ENCODE measurements around the gene VASH1.

The VASH1 gene

DNA sequence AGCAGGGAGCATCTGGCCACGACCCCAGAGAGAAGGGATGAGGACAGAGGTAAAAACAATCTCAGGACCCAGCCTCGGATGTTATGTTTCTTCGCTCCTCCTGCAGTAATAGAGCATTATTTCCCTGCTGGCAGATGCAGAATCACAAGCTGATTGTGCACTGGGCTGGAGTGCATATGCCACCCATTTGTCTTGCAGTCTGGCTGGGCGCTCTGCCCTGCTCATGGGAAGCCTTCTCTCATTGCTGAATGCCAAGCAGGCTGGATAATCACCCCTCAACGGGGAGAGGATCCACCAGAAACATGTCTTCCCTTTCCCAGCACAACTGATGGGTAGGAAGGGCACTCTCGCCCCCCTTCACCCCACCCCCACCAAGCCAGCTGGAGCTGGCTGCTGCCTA lies 8.5 kb upstream of the VASH1 start:
- DNase-seq, result no peak

DNA sequence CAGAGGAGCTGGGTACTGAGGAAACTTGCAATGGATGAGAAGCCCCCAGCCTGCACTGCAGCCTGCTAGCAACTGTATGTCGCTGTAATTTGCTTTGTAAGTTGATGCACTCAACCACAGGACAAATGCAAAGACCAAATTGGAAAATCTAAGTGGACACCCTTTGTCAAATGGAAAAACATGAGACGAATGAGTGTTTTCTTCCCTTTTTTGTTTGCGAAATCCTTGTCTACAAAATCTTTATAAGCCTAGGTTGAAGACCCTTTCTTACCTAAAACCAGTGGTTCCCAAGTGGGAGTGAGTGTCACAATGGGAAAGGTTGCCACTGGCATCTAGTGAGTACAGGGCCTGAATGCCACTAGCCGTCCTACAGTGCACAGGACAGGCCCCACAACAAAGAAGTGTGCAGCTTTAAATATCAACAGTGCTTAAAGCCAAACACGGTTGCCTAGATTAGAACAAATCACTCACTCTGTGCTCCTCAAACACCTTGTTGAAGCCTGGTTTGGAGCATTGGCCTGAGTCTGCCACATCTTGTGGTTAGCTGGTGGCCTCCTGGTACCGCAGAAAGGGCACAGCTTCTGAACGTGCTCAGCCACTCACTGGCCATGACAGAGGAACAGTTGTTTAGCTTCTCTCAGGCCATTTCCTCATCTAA lies 7.6 kb upstream of the VASH1 start:
- DNase-seq, result no peak

GRCh38 chr14:76754586-76754985 lies 6.7 kb upstream of the VASH1 start:
- DNase-seq, result no peak

DNA sequence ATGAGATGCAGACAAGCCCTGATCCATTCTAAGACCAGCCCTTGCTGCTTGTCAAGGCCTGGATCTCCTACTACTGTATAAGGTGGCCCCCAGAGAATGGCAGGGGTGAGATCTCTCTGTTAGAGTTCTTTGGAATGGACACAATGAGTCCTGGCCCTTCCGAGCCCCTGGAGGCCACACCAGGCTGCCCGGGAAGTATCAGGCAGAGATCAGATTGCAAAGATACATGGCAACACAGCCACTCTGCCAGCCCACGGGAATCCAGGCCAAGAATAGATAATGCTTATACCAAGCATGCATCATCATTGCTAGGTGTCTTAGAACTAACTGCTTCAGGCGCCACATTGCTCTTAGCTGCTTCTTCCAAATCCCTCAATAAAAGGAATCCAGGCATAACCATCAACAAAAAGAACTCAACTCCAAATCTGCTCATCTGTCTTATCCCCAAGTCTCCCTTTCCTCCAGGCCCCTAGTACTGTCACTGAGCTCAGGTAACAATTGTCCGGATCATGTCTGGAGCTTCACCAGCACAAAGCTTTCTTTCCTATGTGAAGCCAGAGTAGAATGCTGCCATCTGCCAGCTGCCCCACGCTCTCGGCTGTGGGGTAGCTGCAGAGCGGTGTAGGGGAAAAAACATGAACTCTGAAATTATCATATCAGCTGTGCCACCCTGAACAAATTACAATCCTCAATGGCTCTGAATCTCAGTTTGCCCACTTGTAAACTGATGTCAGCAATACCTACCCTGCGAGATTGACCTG lies 5.5 kb upstream of the VASH1 start:
- DNase-seq, result no peak

GRCh38 chr14:76756371-76756750 lies 4.9 kb upstream of the VASH1 start:
- no peak for DNase-seq

GRCh38 chr14:76759589-76759988 lies 1.7 kb upstream of the VASH1 start:
- DNase-seq, result no peak

DNA sequence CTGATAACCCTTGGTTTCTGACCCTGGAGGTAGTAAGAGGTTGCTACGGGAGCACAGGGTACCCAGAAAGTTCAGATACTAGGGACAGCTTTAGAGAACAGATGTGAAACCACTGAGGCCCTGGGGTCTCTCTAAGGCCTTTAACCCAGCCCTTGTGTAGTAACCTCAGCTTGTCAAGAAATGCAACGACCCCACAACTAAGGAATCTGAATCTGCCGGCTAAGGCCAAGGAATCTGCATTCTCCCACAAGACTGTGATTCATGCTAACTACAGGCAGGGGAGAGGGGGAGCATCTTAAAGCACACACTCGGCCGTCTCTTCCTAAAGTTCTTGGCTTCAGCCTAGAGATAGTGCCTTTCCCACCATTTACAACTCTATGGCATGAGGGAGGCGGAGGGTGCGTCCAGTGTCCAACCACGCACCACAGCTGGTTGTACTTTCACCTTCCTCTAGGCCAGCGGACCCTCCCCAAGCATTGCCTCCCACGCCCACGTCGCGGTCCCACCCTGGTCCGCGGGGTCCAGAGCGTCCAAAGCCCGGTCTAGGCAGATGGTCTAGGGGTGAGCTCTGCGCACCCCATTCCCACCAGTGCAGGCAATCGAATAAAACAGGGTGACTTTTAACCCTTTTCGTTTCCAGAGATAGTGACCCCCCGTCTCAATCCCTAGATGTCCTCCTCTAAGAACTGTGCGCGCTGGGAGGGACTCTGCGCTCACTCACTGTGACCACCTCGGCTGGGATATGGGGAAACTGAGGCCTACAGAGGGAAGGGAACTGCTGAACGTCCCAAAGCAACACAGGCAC lies 735 bp upstream of the VASH1 start:
- no peak for DNase-seq

- DNase-seq, result no peak
These were observed 717 bp downstream of the VASH1 start for GRCh38 chr14:76761960-76762410.

DNA sequence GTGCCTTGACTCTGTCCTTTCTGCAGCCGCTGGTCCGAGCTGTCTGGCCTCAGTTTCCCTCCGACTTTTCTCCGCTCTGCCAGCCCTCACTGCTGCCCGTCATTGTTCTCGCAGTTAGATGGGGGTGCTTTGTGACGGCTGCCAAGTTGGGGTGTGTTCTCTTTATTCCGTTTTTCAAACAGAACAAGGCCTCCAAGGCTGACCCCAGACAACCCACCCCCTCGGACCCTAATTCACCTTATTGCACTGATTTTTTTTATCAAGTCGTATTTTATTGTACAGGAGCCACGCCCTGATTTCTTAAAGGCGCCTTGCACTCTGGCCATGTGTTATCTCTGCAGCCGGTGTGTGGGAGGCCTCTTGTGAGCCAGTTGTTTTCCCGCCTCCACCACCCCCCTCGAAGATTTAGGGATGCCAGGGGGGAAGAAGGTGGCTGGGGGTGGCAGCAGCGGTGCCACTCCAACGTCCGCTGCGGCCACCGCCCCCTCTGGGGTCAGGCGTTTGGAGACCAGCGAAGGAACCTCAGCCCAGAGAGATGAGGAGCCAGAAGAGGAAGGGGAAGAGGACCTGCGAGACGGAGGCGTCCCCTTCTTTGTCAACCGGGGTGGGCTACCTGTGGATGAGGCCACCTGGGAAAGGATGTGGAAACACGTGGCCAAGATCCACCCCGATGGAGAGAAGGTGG lies 1.3 kb downstream of the VASH1 start:
- DNase-seq, result no peak

DNA sequence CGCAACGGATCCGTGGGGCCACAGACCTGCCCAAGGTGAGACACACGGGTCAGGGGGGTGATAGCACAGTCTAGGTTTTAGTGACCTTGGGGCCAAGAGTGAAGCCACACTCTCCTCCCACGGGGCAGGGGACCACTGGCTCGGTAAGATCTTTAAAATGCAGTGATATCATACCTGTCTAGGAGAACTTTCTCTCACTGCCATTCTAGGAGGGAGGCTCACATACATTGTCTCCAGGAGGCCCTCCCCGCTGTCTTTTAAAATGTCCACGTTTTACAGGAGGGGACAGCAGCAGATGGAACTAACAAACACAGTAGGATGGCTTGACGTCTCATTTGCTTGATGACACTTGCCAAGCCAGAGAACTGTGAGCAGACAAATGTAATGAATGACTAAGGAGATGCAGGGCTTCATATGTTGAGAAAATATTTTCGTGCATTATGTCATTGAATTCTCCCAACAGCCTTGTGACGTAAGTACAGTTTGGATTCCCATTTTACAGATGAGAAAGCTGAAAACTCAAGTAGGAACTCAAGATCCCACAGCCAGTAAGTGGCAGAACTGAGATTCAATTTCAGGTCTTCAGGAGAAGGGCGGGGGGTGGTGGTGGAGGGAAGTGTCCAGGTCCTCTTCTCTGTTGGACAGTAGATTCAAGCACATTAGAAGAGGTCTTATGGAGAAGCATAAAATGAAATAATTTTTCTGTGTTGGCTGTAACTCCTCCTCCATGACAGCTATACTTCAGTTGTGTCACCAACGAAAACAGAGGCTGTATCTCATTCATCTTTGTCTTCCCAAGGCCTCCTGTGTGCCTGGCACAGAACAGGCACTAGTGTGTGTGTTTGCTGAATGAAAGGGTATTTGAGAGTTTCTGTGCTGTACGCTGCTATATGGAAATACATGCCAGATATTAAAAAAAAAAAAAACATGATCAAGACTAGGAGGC lies 2.1 kb downstream of the VASH1 start:
- DNase-seq, result no peak

DNA sequence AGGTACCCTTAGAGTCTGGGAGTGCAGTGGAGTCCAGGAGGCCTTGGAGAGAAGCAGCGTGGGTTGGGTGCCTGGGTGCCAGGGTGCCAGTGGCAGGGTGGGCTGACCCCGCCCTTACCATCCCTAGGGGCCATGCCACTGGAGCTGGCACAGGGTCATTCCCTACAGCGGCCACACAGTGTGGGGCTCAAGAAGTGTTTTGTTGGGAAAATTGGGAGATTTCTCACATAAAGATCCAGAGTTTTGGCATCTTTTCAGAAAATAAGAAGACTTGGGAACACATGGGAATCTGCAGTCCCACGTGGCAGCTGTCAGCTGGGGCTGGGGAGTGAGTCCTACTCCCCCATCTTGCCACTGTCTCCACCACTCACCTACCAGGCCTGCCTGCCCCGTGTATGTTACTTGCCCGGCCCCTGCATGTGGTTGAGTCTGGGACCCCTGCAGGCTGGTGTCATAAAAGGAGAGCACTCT lies 4.2 kb downstream of the VASH1 start:
- no peak for DNase-seq

DNA sequence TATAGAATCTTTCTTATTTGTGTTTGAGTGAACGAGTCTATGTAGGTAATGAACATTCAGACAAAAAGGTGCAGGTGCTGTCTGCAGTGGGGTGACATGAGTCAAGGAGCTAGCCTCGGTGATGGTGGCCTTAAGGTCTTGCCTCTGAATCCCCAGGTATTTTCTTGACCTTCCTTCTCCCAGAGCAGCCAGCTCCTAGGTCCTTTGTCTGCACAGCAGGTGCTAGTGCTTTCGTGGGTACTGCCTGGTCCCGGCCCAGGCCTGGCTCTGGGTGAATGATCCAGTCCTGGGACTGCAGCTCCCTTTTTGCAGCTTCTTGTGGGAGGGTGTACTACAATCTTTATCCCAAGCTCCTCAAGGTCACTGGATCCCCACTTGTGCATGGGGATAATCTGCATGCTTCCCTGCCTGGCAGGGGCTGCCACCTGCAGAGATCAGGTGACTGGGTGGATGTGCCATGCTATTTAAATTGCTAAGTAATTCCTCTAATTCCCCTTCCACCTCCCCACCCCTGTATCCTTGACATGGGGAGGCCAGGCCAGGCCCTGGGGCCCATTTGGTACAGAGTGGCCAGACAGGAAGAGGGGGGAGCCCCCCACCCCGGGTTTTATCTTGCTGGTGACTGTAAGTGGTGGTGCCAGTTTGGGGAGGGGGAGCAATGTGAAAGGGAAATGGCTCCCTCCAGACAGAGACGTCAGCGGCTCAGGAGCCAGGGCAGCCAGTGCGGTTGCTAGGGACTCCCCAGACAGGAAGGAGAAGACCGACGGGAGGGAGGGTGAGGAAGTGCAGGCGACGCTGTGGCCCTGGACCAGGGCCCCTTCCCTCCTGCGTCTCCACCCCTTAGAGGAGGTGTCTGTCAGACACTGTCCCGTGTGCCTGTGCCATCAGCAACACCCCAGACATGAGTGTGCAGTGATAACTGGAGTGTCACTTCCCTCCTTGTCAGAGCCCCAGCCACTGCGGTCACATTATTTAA lies 6.7 kb downstream of the VASH1 start:
- DNase-seq, result peak; percentile 24

DNA sequence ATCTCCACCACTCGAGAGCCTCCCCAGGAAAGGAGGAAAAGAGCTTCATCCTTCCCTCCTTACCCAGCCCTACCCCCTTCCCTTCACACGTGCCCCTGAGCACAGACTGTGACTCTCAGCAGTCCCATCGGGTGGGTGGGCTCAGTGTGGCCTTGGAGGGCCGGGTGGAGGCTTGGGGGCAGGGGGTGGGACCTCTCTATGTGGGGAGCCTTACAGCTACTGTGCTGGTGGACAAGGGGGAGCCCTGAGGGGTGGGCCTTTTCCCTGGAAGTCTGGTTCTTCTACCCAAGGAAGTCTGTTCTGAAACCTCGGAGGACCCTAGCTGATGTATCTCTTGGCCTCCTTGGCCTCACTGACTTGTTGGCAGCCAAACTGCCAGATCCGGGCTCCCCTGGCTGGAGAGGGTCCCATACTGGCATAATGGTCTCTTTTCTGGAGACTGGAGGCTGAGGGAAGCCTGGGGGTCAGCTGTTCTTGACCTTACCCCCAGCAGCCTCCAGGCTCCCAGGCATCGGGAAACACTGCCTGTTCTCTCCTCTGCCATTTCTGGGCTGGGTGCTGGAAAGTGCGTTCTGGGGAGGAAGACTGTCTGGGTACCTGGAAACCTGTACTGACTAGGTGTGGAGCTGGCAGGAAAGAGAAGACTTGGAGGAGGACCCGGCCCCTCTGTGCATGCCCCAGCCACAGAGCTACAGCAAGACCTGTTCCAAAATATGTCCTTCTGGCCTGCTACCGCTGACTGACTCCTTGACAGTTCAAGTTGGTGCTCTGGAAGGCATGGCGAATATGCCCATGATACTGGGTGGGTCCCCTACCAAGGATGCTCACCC lies 7.6 kb downstream of the VASH1 start:
- no peak for DNase-seq

- DNase-seq, result no peak
These were observed 8.5 kb downstream of the VASH1 start for GRCh38 chr14:76769636-76770292.

- DNase-seq, result no peak
These were observed 9.5 kb downstream of the VASH1 start for GRCh38 chr14:76770521-76771436.

- DNase-seq, result no peak
These were observed 10.2 kb downstream of the VASH1 start for GRCh38 chr14:76771437-76771980.

DNA sequence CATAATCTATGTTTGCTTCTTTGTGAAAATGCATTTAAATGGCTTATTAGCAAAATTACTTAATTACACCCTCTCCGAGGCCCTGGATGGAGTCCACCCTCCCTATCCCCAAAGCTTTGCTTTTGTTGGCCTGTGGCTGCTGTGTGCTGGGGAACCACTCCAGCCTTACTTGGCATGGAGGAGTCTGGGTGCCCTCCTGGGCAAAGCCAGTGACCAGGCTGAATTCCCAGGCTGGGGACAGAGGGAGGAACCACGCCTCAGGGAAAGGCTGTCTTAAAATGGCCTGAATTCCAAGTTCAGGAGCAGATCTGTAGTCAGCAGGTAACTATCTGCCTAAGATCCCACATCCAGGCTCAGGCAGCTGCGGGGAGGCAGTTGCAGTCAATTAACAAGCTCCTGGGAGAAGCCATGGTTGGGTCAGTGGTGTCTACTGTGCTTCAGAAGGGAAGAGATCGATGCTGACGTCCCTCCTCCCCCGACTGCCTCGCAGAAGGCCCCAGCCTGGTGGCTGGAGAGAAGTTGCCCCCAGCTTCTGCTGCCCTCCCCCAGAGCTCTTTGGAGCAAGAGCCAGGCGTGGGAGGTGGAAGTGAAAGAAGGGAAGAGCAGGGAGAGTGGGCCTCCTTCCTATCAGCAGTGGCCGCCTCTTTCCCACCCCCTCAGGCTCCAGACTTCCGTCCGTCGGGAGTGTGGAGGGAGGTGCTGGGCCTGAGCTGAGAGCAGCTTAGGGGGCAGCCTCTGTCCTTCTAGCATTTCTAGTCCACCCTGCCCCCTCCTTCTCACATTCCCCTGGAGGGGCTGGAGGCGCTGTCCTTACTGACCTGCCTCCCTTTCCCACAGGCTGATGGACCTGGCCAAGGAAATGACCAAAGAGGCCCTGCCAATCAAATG lies 11.3 kb downstream of the VASH1 start:
- DNase-seq, result no peak
